ENCODE results near the gene LRRFIP1.

The LRRFIP1 gene

DNA sequence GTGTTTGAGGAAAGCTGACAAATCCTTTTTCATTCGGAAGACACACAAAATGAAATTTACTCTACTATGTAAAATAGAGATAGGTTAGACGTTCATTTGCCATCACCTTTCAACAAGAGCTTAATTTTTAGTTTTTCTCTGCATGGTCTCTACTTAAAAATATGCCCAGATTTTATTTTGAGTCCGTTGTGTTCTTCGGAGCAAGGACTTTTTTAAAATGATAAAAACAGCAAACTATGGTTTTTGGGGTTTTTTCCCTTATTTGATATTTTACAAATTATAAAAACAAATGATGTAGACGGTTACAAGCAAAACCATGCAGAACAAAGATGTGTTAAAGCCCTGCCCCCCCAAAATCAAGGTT, 117.8 kb downstream of the LRRFIP1 start:
- Histone ChIP-seq H3K27me3 (ENCODE audit: control insufficient read depth, low read length) (no peaks in the 10 kb centered on the region), H3K27ac (ENCODE audit: low read depth, low read length) (no peak overlapping the region), H4K20me1 (ENCODE audit: control insufficient read depth, insufficient read depth, low read depth, low read length) (peaks cover 3% of the 10 kb centered on the region; the same call in 1 of the 2 replicates), H3K4me1 (ENCODE audit: control insufficient read depth, low read length) (0 out of 2 replicates have a peak, but pooled peaks cover 2% of the 10 kb centered on the region), H3K79me2 (ENCODE audit: control insufficient read depth, low read length) (peaks cover 47% of the 10 kb centered on the region), H3K4me2 (ENCODE audit: low read length) (no peak overlapping the region), H3K9me3 (ENCODE audit: control insufficient read depth, insufficient read depth, low read length) (no peaks in the 10 kb centered on the region), H3K36me3 (ENCODE audit: control insufficient read depth, low read length) (peaks cover 40% of the 10 kb centered on the region), H3K9me2 (replicated peaks; ENCODE audit: control insufficient read depth, low read length) (no peaks in the 10 kb centered on the region), H3F3A (ENCODE audit: control insufficient read depth, insufficient read depth) (peaks cover 6% of the 10 kb centered on the region; the same call in 1 of the 2 replicates), H3K4me3 (ENCODE audit: low read length) (no peak overlapping the region)
- TF ChIP-seq EZH2phosphoT487 (IDR thresholded peaks at IDR 0.05; ENCODE audit: borderline replicate concordance, low read length) = no peak
- no peak for TF ChIP-seq CTCF (IDR thresholded peaks at IDR 0.05; ENCODE audit: low read depth, low read length, poor library complexity, severe bottlenecking)

DNA sequence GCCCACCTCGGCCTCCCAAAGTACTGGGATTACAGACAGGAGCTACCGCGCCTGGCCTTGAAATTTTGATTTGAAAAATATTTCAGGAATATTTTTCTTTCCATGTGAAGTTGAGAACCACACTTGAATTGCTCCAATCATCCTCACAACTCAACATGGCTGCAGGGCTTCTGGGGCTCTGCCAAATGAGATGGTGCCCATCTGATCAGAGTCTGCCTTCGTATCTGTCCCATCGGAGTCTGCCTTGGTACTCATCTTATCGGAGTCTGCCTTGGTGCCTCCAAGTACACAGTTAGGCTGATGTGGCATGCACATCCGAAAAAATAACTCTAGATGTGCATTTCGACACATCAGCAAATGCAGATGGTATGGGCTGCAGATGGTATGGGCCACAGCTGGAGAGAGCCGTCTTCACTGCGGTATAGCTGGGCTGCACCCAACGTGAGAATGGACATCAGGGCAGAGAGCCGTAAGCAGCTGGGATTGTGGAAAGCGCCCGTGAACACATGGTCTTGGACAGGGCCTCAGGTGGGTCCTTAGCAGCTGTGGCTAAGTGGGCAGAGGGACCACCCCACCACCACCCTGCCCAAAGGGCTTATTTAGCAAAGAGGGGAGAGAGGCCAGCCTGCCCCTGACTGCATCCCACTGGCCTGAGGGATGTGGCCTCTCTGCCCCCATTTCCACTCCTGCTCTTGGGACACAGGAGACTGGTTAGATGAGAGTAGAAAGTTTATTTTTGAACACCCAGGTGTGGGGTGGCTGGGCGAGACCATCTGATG, 119.1 kb downstream of the LRRFIP1 start:
- Histone ChIP-seq H3K79me2 (ENCODE audit: control insufficient read depth, low read length) (peaks cover 38% of the 10 kb centered on the region), H3K36me3 (ENCODE audit: control insufficient read depth, low read length) (peaks cover 50% of the 10 kb centered on the region), H3K27ac (ENCODE audit: low read depth, low read length) (no peak overlapping the region), H3K4me1 (ENCODE audit: control insufficient read depth, low read length) (0 out of 2 replicates have a peak, but pooled peaks cover 2% of the 10 kb centered on the region), H4K20me1 (ENCODE audit: control insufficient read depth, insufficient read depth, low read depth, low read length) (peaks cover 3% of the 10 kb centered on the region; the same call in 1 of the 2 replicates), H3K9me2 (replicated peaks; ENCODE audit: control insufficient read depth, low read length) (no peaks in the 10 kb centered on the region), H3F3A (ENCODE audit: control insufficient read depth, insufficient read depth) (peaks cover 6% of the 10 kb centered on the region; the same call in 1 of the 2 replicates), H3K4me3 (ENCODE audit: low read length) (no peak overlapping the region), H3K4me2 (ENCODE audit: low read length) (no peak overlapping the region), H3K9me3 (ENCODE audit: control insufficient read depth, insufficient read depth, low read length) (no peaks in the 10 kb centered on the region), H3K27me3 (ENCODE audit: control insufficient read depth, low read length) (no peaks in the 10 kb centered on the region)
- TF ChIP-seq EZH2phosphoT487 (IDR thresholded peaks at IDR 0.05; ENCODE audit: borderline replicate concordance, low read length) = no peak
- no peak for TF ChIP-seq CTCF (IDR thresholded peaks at IDR 0.05; ENCODE audit: low read depth, low read length, poor library complexity, severe bottlenecking)

DNA sequence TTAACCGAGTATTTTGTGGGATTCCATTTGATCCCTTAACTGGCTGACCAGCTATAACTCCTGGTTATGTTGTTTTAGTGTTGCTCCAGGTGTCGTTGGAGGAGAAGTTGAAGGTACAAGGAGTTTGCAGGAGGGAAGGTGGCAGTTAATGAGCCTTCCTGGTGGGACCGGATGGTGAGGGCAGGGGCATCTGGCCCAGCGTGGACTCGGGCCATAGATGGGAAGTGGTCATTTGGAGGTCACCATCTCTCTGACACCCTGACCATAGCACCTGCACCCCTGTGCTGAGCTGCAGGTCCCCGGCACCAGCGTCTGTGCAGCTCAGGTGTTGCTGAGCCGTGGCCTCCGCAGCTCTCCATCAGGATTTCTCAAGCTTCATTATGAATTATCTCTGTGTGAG, 119.8 kb downstream of the LRRFIP1 start:
- Histone ChIP-seq H3K36me3 (ENCODE audit: control insufficient read depth, low read length) (peaks cover 54% of the 10 kb centered on the region), H3K27ac (ENCODE audit: low read depth, low read length) (no peak overlapping the region), H3K4me2 (ENCODE audit: low read length) (no peak overlapping the region), H3K4me3 (ENCODE audit: low read length) (no peak overlapping the region), H3K79me2 (ENCODE audit: control insufficient read depth, low read length) (peaks cover 36% of the 10 kb centered on the region), H3K4me1 (ENCODE audit: control insufficient read depth, low read length) (0 out of 2 replicates have a peak, but pooled peaks cover 2% of the 10 kb centered on the region), H3K9me2 (replicated peaks; ENCODE audit: control insufficient read depth, low read length) (no peaks in the 10 kb centered on the region), H3K9me3 (ENCODE audit: control insufficient read depth, insufficient read depth, low read length) (no peaks in the 10 kb centered on the region), H3K27me3 (ENCODE audit: control insufficient read depth, low read length) (no peaks in the 10 kb centered on the region), H3F3A (ENCODE audit: control insufficient read depth, insufficient read depth) (peaks cover 6% of the 10 kb centered on the region; the same call in 1 of the 2 replicates), H4K20me1 (ENCODE audit: control insufficient read depth, insufficient read depth, low read depth, low read length) (peaks cover 3% of the 10 kb centered on the region; the same call in 1 of the 2 replicates)
- TF ChIP-seq EZH2phosphoT487 (IDR thresholded peaks at IDR 0.05; ENCODE audit: borderline replicate concordance, low read length) = no peak
- TF ChIP-seq CTCF (IDR thresholded peaks at IDR 0.05; ENCODE audit: low read depth, low read length, poor library complexity, severe bottlenecking) = no peak
